ENCODE results near the gene MMD2. TPM values are rescaled to one million over a fixed set of nuclear protein-coding genes. Genes with fewer than 3 reads are reported as not detected.

MMD2 gene
- total and polyA plus RNA-seq, 12 donors: not detected

GRCh38 chr7:4889682-4890081, 69.3 kb downstream of the MMD2 start:
- 44 to 61% methylated on average over 1 of the region's 1 CpG for WGBS, 2 donors
- H3K4me1 ChIP-seq: no peaks in the 10 kb centered on the region

GRCh38 chr7:4888161-4888560, 70.8 kb downstream of the MMD2 start:
- H3K4me1 ChIP-seq: peaks cover 0 to 1% (median under 1%) of the 10 kb centered on the region in 9 donors
- no peaks in the 10 kb centered on the region for H3K36me3 ChIP-seq
- H3K27ac ChIP-seq: no peak overlapping the region
- 30 to 32% methylated on average over 3 of the region's 3 CpGs for WGBS, 2 donors
- ATAC-seq (no peak), DNase-seq (no peak)
- H3K4me3 ChIP-seq: no peak overlapping the region
- H3K27me3 ChIP-seq: peaks cover 0 to 29% (median 0%) of the 10 kb centered on the region in 7 donors
- no peak for TF ChIP-seq CTCF (IDR thresholded peaks at IDR 0.05)
- no peaks in the 10 kb centered on the region for H3K9me3 ChIP-seq
- intact Hi-C loops (cut with DNase I): no loop called here

More at GRCh38 chr7:4889682-4890081, 69.3 kb downstream of the MMD2 start:
- ATAC-seq: no peak
- H3K27ac ChIP-seq: no peak overlapping the region
- no peak for TF ChIP-seq CTCF (IDR thresholded peaks at IDR 0.05)
- no peak overlapping the region for H3K4me3 ChIP-seq
- DNase-seq: no peak
- no peaks in the 10 kb centered on the region for H3K36me3 ChIP-seq
- intact Hi-C loops (cut with DNase I): no loop called here
- H3K27me3 ChIP-seq: peaks cover 0 to 18% (median 0%) of the 10 kb centered on the region in 7 donors
- peaks cover 0 to 11% (median 0%) of the 10 kb centered on the region in 11 donors for H3K9me3 ChIP-seq

GRCh38 chr7:4886671-4887070, 72.3 kb downstream of the MMD2 start:
- H3K9me3 ChIP-seq: no peaks in the 10 kb centered on the region
- 49 to 68% methylated on average over 1 of the region's 1 CpG for WGBS, 2 donors
- no peak overlapping the region for H3K27ac ChIP-seq
- no peak for TF ChIP-seq CTCF (IDR thresholded peaks at IDR 0.05)
- no peak overlapping the region for H3K4me3 ChIP-seq
- no peak for DNase-seq
- no peak for ATAC-seq
- no peaks in the 10 kb centered on the region for H3K36me3 ChIP-seq
- H3K4me1 ChIP-seq: peaks cover 0 to 15% (median 12%) of the 10 kb centered on the region in 9 donors
- intact Hi-C loops (cut with DNase I): no loop called here
- H3K27me3 ChIP-seq: peaks cover 0 to 31% (median 0%) of the 10 kb centered on the region in 7 donors

GRCh38 chr7:4885317-4885807, 73.6 kb downstream of the MMD2 start:
- intact Hi-C loops (cut with DNase I): no loop called here
- Histone ChIP-seq H3K4me3 (no peak overlapping the region), H3K27me3 (peaks cover 0 to 31% (median 0%) of the 10 kb centered on the region in 7 donors), H3K36me3 (no peaks in the 10 kb centered on the region), H3K9me3 (no peaks in the 10 kb centered on the region), H3K4me1 (peaks cover 3 to 26% (median 14%) of the 10 kb centered on the region in 9 donors), H3K27ac (no peak overlapping the region)
- 91 to 94% methylated on average over 7 of the region's 7 CpGs for WGBS, 2 donors
- no peak for DNase-seq
- ATAC-seq: no peak
- no peak for TF ChIP-seq CTCF (IDR thresholded peaks at IDR 0.05)

Measured in heart right ventricle (tissue), 16 donors.